A549 (cell line): ENCODE results near the gene DNM3.

ENCODE experiments used
- CEBPB ChIP-seq, 2 experiments: fragments of >200 bp in 1 of 2; sonication (Bioruptor Twin) in 1 of 2; formaldehyde crosslinking in 1 of 2; IDR thresholded peaks; 2 replicates each; pipeline ENCODE4 v1.6.1; 2012 to 2016
- ESRRA ChIP-seq: fragments of 150-350 bp; IDR thresholded peaks from 2 replicates; pipeline ENCODE4 v1.6.1; 2014; ENCODE audit warnings: mild to moderate bottlenecking, low read length, borderline replicate concordance
- FOSL2 ChIP-seq, 2 experiments: fragments of 450-650 bp in 1 of 2; fragments of >200 bp in 1 of 2; sonication (Bioruptor Twin) in 1 of 2; formaldehyde crosslinking; IDR thresholded peaks; 2 replicates each; pipeline versions ENCODE4 v1.5.0 to v1.6.1; 2016 to 2020; ENCODE audit warnings: mild to moderate bottlenecking in 1 of 2, moderate library complexity in 1 of 2
- JUN ChIP-seq, 2 experiments: fragments of >200 bp; sonication (Bioruptor Twin); formaldehyde crosslinking; IDR thresholded peaks; 2 replicates in 1 of 2; 3 replicates in 1 of 2; pipeline ENCODE4 v1.6.1; 2016 to 2017
- KDM1A ChIP-seq: fragments of 200-600 bp; sonication (generic); IDR thresholded peaks from 2 replicates; pipeline ENCODE4 v1.6.1; 2016; ENCODE audit warnings: low read depth, mild to moderate bottlenecking
- POLR2A ChIP-seq: IDR thresholded peaks from 2 replicates; pipeline ENCODE4 v1.6.1; 2012; ENCODE audit warnings: mild to moderate bottlenecking, low read length
- TF ChIP-seq, protein P1 (sequence below): fragments of >200 bp; sonication (Bioruptor Twin); formaldehyde crosslinking; IDR thresholded peaks from 3 replicates; pipeline ENCODE4 v1.5.1; 2016
- TF ChIP-seq, protein P2 (sequence below): fragments of 450-650 bp; IDR thresholded peaks from 2 replicates; pipeline ENCODE4 v1.6.1; 2014; ENCODE audit warnings: antibody characterized with exemption
- TF ChIP-seq, protein P3 (sequence below): IDR thresholded peaks from 2 replicates; pipeline ENCODE4 v1.6.1; 2012

DNA sequence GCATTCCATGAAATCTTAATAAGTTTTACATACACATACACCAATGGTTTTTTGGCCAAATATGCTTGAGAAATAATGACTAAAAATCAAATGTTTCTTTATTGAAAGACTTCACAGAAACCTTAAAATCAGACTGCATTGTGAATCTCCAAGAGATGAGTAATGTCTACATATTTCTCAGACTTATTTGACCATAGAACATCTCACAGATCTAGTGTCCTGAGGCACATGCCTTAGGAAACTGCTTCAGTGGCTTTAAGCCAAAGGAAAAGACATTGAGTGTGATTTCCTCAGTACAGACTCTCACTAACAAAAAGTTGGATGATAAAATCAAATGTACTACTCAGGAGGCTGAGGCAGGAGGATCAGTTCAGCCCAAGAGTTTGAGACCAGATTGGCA is 573.0 kb downstream of the DNM3 start:
- TF ChIP-seq ESRRA = no peak
- no peak for TF ChIP-seq KDM1A
- TF ChIP-seq, protein P1, sequence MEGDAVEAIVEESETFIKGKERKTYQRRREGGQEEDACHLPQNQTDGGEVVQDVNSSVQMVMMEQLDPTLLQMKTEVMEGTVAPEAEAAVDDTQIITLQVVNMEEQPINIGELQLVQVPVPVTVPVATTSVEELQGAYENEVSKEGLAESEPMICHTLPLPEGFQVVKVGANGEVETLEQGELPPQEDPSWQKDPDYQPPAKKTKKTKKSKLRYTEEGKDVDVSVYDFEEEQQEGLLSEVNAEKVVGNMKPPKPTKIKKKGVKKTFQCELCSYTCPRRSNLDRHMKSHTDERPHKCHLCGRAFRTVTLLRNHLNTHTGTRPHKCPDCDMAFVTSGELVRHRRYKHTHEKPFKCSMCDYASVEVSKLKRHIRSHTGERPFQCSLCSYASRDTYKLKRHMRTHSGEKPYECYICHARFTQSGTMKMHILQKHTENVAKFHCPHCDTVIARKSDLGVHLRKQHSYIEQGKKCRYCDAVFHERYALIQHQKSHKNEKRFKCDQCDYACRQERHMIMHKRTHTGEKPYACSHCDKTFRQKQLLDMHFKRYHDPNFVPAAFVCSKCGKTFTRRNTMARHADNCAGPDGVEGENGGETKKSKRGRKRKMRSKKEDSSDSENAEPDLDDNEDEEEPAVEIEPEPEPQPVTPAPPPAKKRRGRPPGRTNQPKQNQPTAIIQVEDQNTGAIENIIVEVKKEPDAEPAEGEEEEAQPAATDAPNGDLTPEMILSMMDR = no peak
- no peak for TF ChIP-seq CEBPB (IDR thresholded peaks at IDR 0.05)
- TF ChIP-seq, protein P2, sequence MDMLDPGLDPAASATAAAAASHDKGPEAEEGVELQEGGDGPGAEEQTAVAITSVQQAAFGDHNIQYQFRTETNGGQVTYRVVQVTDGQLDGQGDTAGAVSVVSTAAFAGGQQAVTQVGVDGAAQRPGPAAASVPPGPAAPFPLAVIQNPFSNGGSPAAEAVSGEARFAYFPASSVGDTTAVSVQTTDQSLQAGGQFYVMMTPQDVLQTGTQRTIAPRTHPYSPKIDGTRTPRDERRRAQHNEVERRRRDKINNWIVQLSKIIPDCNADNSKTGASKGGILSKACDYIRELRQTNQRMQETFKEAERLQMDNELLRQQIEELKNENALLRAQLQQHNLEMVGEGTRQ = no peak
- no peak for TF ChIP-seq JUN (IDR thresholded peaks at IDR 0.05)
- no peak for TF ChIP-seq POLR2A
- TF ChIP-seq, protein P3, sequence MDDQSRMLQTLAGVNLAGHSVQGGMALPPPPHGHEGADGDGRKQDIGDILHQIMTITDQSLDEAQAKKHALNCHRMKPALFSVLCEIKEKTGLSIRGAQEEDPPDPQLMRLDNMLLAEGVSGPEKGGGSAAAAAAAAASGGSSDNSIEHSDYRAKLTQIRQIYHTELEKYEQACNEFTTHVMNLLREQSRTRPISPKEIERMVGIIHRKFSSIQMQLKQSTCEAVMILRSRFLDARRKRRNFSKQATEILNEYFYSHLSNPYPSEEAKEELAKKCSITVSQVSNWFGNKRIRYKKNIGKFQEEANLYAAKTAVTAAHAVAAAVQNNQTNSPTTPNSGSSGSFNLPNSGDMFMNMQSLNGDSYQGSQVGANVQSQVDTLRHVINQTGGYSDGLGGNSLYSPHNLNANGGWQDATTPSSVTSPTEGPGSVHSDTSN = no peak
- TF ChIP-seq FOSL2 (IDR thresholded peaks at IDR 0.05) = no peak
- TF ChIP-seq FOSL2 (CRISPR knock-in tag; IDR thresholded peaks at IDR 0.05) = no peak
